ENCODE results near the gene IL1RAP. TPM values are rescaled to one million over a fixed set of nuclear protein-coding genes. Genes with fewer than 3 reads are reported as not detected.

The IL1RAP gene
- polyA plus RNA-seq, 1 donor = 8.9 TPM

- DNase-seq (ENCODE audit: low read depth) = no peak
Observed at GRCh38 chr3:190579514-190580137, 65.7 kb downstream of the IL1RAP start.

GRCh38 chr3:190580417-190580816 is 66.5 kb downstream of the IL1RAP start:
- no peak for DNase-seq (ENCODE audit: low read depth)

GRCh38 chr3:190581041-190581541 is 67.2 kb downstream of the IL1RAP start:
- DNase-seq (ENCODE audit: low read depth) = no peak

- no peak for DNase-seq (ENCODE audit: low read depth)
Observed at GRCh38 chr3:190582667-190583066, 68.8 kb downstream of the IL1RAP start.

GRCh38 chr3:190585805-190586630 is 72.1 kb downstream of the IL1RAP start:
- DNase-seq (ENCODE audit: low read depth) = no peak

GRCh38 chr3:190586631-190587011 is 72.7 kb downstream of the IL1RAP start:
- no peak for DNase-seq (ENCODE audit: low read depth)

GRCh38 chr3:190588570-190588969 is 74.7 kb downstream of the IL1RAP start:
- no peak for DNase-seq (ENCODE audit: low read depth)

- no peak for DNase-seq (ENCODE audit: low read depth)
Observed at GRCh38 chr3:190589326-190589725, 75.4 kb downstream of the IL1RAP start.

GRCh38 chr3:190591080-190591479 is 77.2 kb downstream of the IL1RAP start:
- DNase-seq (ENCODE audit: low read depth) = no peak

GRCh38 chr3:190593075-190593474 is 79.2 kb downstream of the IL1RAP start:
- DNase-seq (ENCODE audit: low read depth) = no peak

GRCh38 chr3:190594171-190594570 is 80.3 kb downstream of the IL1RAP start:
- no peak for DNase-seq (ENCODE audit: low read depth)

GRCh38 chr3:190595179-190595795 is 81.4 kb downstream of the IL1RAP start:
- no peak for DNase-seq (ENCODE audit: low read depth)

GRCh38 chr3:190595807-190596206 is 81.9 kb downstream of the IL1RAP start:
- DNase-seq (ENCODE audit: low read depth) = no peak

GRCh38 chr3:190596349-190597285 is 82.7 kb downstream of the IL1RAP start:
- DNase-seq (ENCODE audit: low read depth) = no peak

- DNase-seq (ENCODE audit: low read depth) = no peak
Observed at GRCh38 chr3:190597291-190597690, 83.4 kb downstream of the IL1RAP start.

- no peak for DNase-seq (ENCODE audit: low read depth)
Observed at GRCh38 chr3:190601622-190602021, 87.7 kb downstream of the IL1RAP start.

- DNase-seq (ENCODE audit: low read depth) = no peak
Observed at GRCh38 chr3:190605385-190605784, 91.5 kb downstream of the IL1RAP start.

GRCh38 chr3:190606596-190606995 is 92.7 kb downstream of the IL1RAP start:
- no peak for DNase-seq (ENCODE audit: low read depth)

GRCh38 chr3:190607021-190607420 is 93.1 kb downstream of the IL1RAP start:
- no peak for DNase-seq (ENCODE audit: low read depth)

- DNase-seq (ENCODE audit: low read depth) = no peak
Observed at GRCh38 chr3:190608850-190609589, 95.1 kb downstream of the IL1RAP start.

Measured in forelimb muscle (tissue), 1 donor.